Astrocyte of the spinal cord (primary cell): ENCODE results near the gene ABHD14A.
A peak's percentile ranks its signal among the peaks of the same experiment; 100 is the strongest.

Source experiments
- DNase-seq: peaks from one replicate; pipeline ENCODE4 v3.0.0; 2011; ENCODE audit warnings: low read depth, low spot score
- H3K4me3 ChIP-seq: 2 replicates; pipeline ENCODE4 v1.5.1; 2011; ENCODE audit warnings: low read depth, mild to moderate bottlenecking, low read length, moderate library complexity
- CTCF ChIP-seq: IDR thresholded peaks from 2 replicates; pipeline ENCODE4 v1.5.1; 2012; ENCODE audit warnings: low read depth, mild to moderate bottlenecking, low read length, inconsistent platforms
- in situ Hi-C: cut with HindIII; loops from 2 replicates; pipeline ENCODE4 v1.10.0; 2017; ENCODE audit warnings: low sequenced_read_pairs

The ABHD14A gene

GRCh38 chr3:51968170-51968775 lies 6.6 kb upstream of the ABHD14A start:
- in situ Hi-C loops = no loop called here
- DNase-seq = no peak
- no peak for TF ChIP-seq CTCF
- H3K4me3 ChIP-seq = peak overlapping the region; percentile 58

- no peak overlapping the region for H3K4me3 ChIP-seq
- TF ChIP-seq CTCF = no peak
- no peak for DNase-seq
- in situ Hi-C loops = no loop called here
These were observed 5.8 kb upstream of the ABHD14A start for GRCh38 chr3:51968883-51969678.

- TF ChIP-seq CTCF = no peak
- no peak for DNase-seq
- H3K4me3 ChIP-seq = no peak overlapping the region
- in situ Hi-C loops = no loop called here
These were observed 5.0 kb upstream of the ABHD14A start for GRCh38 chr3:51969841-51970240.

- no peak for TF ChIP-seq CTCF
- H3K4me3 ChIP-seq = no peak overlapping the region
- in situ Hi-C loops = no loop called here
- DNase-seq = no peak
These were observed 4.1 kb upstream of the ABHD14A start for GRCh38 chr3:51970606-51971300.

- no peak for TF ChIP-seq CTCF
- in situ Hi-C loops = no loop called here
- DNase-seq = no peak
- H3K4me3 ChIP-seq = no peak overlapping the region
These were observed 3.5 kb upstream of the ABHD14A start for GRCh38 chr3:51971350-51971749.

GRCh38 chr3:51974277-51974962 lies 444 bp upstream of the ABHD14A start:
- peak overlapping the region; percentile 55 for H3K4me3 ChIP-seq
- in situ Hi-C loops = no loop called here
- no peak for DNase-seq
- TF ChIP-seq CTCF = no peak
